PC-3 (cell line): ENCODE data around the gene EPC1.

Source experiments
- CTCF ChIP-seq: fragments of 300-600 bp; sonication (generic); conservative IDR thresholded peaks from 2 replicates; pipeline ENCODE4 v1.5.1; 2017; ENCODE audit warnings: antibody characterized with exemption, low read depth, mild to moderate bottlenecking, low read length
- EZH2 ChIP-seq: fragments of 300-600 bp; sonication (generic); IDR thresholded peaks from one replicate; pipeline ENCODE4 v1.6.1; 2017; ENCODE audit warnings: antibody characterized with exemption, mild to moderate bottlenecking, low read length; ENCODE audit not compliant: unreplicated experiment
- EZH2phosphoT487 ChIP-seq: fragments of 300-600 bp; sonication (generic); IDR thresholded peaks from 2 replicates; pipeline ENCODE4 v1.6.1; 2018; ENCODE audit warnings: mild to moderate bottlenecking, antibody characterized with exemption, low read length, borderline replicate concordance

GRCh38 chr10:32232378-32232777, 114.6 kb downstream of the EPC1 start:
- TF ChIP-seq EZH2 (no peak), CTCF (no peak), EZH2phosphoT487 (no peak)
